HepG2 (cell line): ENCODE data around the gene CLTA. TPM values are rescaled to one million over a fixed set of nuclear protein-coding genes. Genes with fewer than 3 reads are reported as not detected.
A peak's percentile ranks its signal among the peaks of the same experiment; 100 is the strongest.

Experiments used
- ARNT2 ChIP-seq: sonication (generic); formaldehyde crosslinking; IDR thresholded peaks from 2 replicates; pipeline ENCODE4 v1.8.0; 2022; ENCODE audit warnings: mild to moderate bottlenecking, low read depth, missing genetic modification reagents, moderate library complexity
- CSRNP1 ChIP-seq: sonication (generic); formaldehyde crosslinking; IDR thresholded peaks from 2 replicates; pipeline ENCODE4 v1.8.1; 2023; ENCODE audit warnings: mild to moderate bottlenecking, missing genetic modification reagents
- DR1 ChIP-seq: sonication (generic); formaldehyde crosslinking; IDR thresholded peaks from 2 replicates; pipeline ENCODE4 v1.8.0; 2021; ENCODE audit warnings: mild to moderate bottlenecking, missing genetic modification reagents, inconsistent platforms
- HMGA1 ChIP-seq: sonication (generic); formaldehyde crosslinking; conservative IDR thresholded peaks from 2 replicates; pipeline ENCODE4 v1.4.0; 2020; ENCODE audit warnings: missing genetic modification reagents
- KDM1A ChIP-seq: IDR thresholded peaks from 2 replicates; pipeline ENCODE4 v1.6.1; 2016; ENCODE audit warnings: missing compliant biosample characterization
- MXI1 ChIP-seq: IDR thresholded peaks from 3 replicates; pipeline ENCODE4 v1.6.1; 2012; ENCODE audit warnings: low read depth, low read length, inconsistent platforms, borderline replicate concordance
- MYC ChIP-seq: sonication (generic); formaldehyde crosslinking; IDR thresholded peaks from 2 replicates; pipeline ENCODE4 v1.9.0; 2021; ENCODE audit warnings: missing genetic modification reagents, borderline replicate concordance
- TFDP1 ChIP-seq: IDR thresholded peaks from 2 replicates; pipeline ENCODE4 v1.6.1; 2016; ENCODE audit warnings: missing compliant biosample characterization, missing genetic modification reagents, borderline replicate concordance
- XRCC5 ChIP-seq: fragments of 200-400 bp; formaldehyde crosslinking; optimal IDR thresholded peaks from 2 replicates; pipeline ENCODE3; 2017; ENCODE audit warnings: mild to moderate bottlenecking, low read length
- ZBTB8A ChIP-seq: sonication (generic); formaldehyde crosslinking; IDR thresholded peaks from 2 replicates; pipeline ENCODE4 v1.4.0; 2020; ENCODE audit warnings: mild to moderate bottlenecking, low read depth, missing genetic modification reagents, borderline replicate concordance
- ZKSCAN8 ChIP-seq: IDR thresholded peaks from 2 replicates; pipeline ENCODE4 v1.6.1; 2016; ENCODE audit warnings: borderline replicate concordance, missing genetic modification reagents, missing compliant biosample characterization
- ZNF383 ChIP-seq: sonication (generic); formaldehyde crosslinking; IDR thresholded peaks from 2 replicates; pipeline ENCODE4 v1.4.0; 2020; ENCODE audit warnings: missing genetic modification reagents, mild to moderate bottlenecking, borderline replicate concordance
- ZNF468 ChIP-seq: sonication (generic); formaldehyde crosslinking; IDR thresholded peaks from 2 replicates; pipeline ENCODE4 v1.8.0; 2022; ENCODE audit warnings: mild to moderate bottlenecking, moderate library complexity, missing genetic modification reagents
- ZNF569 ChIP-seq: sonication (generic); formaldehyde crosslinking; IDR thresholded peaks from 2 replicates; pipeline ENCODE4 v1.5.0; 2020; ENCODE audit warnings: mild to moderate bottlenecking, missing genetic modification reagents, moderate library complexity, borderline replicate concordance
- ZNF598 ChIP-seq: sonication (generic); formaldehyde crosslinking; IDR thresholded peaks from 2 replicates; pipeline ENCODE4 v1.5.1; 2020; ENCODE audit warnings: mild to moderate bottlenecking, missing genetic modification reagents, borderline replicate concordance
- ZNF619 ChIP-seq: sonication (generic); formaldehyde crosslinking; IDR thresholded peaks from 2 replicates; pipeline ENCODE4 v1.4.0; 2020; ENCODE audit warnings: mild to moderate bottlenecking, missing genetic modification reagents
- ZNF646 ChIP-seq: sonication (generic); formaldehyde crosslinking; IDR thresholded peaks from 2 replicates; pipeline ENCODE4 v1.9.0; 2021; ENCODE audit warnings: mild to moderate bottlenecking, missing genetic modification reagents
- ZNF768 ChIP-seq: sonication (generic); formaldehyde crosslinking; IDR thresholded peaks from 2 replicates; pipeline ENCODE4 v1.4.0; 2020; ENCODE audit warnings: missing genetic modification reagents
- ZNF773 ChIP-seq: sonication (generic); formaldehyde crosslinking; IDR thresholded peaks from 2 replicates; pipeline ENCODE4 v1.4.0; 2020; ENCODE audit warnings: missing genetic modification reagents, borderline replicate concordance
- polyA plus RNA-seq, 8 experiments: library from polyadenylated mRNA; depleted of rRNA in 3 of 8; stranded (reverse) in 7 of 8; unstranded in 1 of 8; fragments of >200 nt; fragmentation: Illumina TruSeq in 4 of 8; extraction: Trizol in 4 of 8; gene quantifications; 2 replicates each; pipeline versions ENCODE4 v1.2.1 to v1.2.3, GENCODE V29; 2011 to 2016; ENCODE audit warnings: low read depth in 4 of 8, missing spikeins in 1 of 8, mixed read lengths in 1 of 8; ENCODE audit not compliant: insufficient read depth in 1 of 8
- total RNA-seq, 5 experiments: library from RNA; depleted of rRNA; stranded (reverse); fragments of >200 nt; fragmentation: Illumina TruSeq; extraction: Trizol; gene quantifications; 2 replicates each; pipeline ENCODE4 v1.2.3, GENCODE V29; 2016; ENCODE audit warnings: low read depth in 1 of 5

Gene CLTA
- total and polyA plus RNA-seq, 2 of the 13 experiments (the other 11 are each of a cell fraction or from before 2014, with no cell fraction given): 143 to 222 TPM

GRCh38 chr9:36190388-36191289, at the start of gene CLTA (continued):
- TF ChIP-seq ZNF383 (CRISPR knock-in tag) (0 out of 2 replicates have a peak, but pooled peaks have one; percentile 81), ZNF468 (CRISPR knock-in tag) (no peak), HMGA1 (CRISPR knock-in tag) (no peak), ZNF598 (peak; percentile 86; the same call in 1 of the 2 replicates), ZNF569 (CRISPR knock-in tag) (no peak), KDM1A (CRISPR knock-in tag) (no peak), ZNF773 (CRISPR knock-in tag) (peak; percentile 90; the same call in 1 of the 2 replicates), MYC (CRISPR knock-in tag) (peak; percentile 87), ZBTB8A (no peak), ZKSCAN8 (CRISPR knock-in tag) (no peak; the same call in 1 of the 2 replicates), CSRNP1 (CRISPR knock-in tag) (peak; percentile 63; the same call in 1 of the 2 replicates), MXI1 (peak; percentile 60; the same call in 1 of the 3 replicates), TFDP1 (CRISPR knock-in tag) (peak; percentile 80; the same call in 1 of the 2 replicates), XRCC5 (peak; percentile 65), ZNF646 (no peak), DR1 (CRISPR knock-in tag) (peak; percentile 90; the same call in 1 of the 2 replicates), ARNT2 (CRISPR knock-in tag) (peak; percentile 78; the same call in 1 of the 2 replicates), ZNF768 (CRISPR knock-in tag) (peak; percentile 74; the same call in 1 of the 2 replicates), ZNF619 (CRISPR knock-in tag) (0 out of 2 replicates have a peak, but pooled peaks have one; percentile 39)
